Cardiac fibroblast (primary cell): ENCODE results near the gene AKAP3.
A peak's percentile ranks its signal among the peaks of the same experiment; 100 is the strongest.

ENCODE experiments used
- DNase-seq, 2 donors: peaks; one replicate each; pipeline versions ENCODE4 v3.0.0 to v3.0.0-alpha.2; 2010; ENCODE audit warnings: low read depth in 2 of 2
- H3K4me3 ChIP-seq, 2 donors: replicated peaks in 1 of 2; 1 replicate in 1 of 2; 2 replicates in 1 of 2; pipeline ENCODE4 v1.5.1; 2011; ENCODE audit warnings: low read depth in 2 of 2, low read length in 2 of 2, mild to moderate bottlenecking in 2 of 2, moderate library complexity in 1 of 2
- TF ChIP-seq, protein P1 (sequence below): IDR thresholded peaks from one replicate; pipeline ENCODE4 v1.5.1; 2011; ENCODE audit warnings: low read depth, mild to moderate bottlenecking, low read length, inconsistent platforms

The AKAP3 gene

GRCh38 chr12:4579305-4580102 lies 69.3 kb downstream of the AKAP3 start:
- TF ChIP-seq, protein P1, sequence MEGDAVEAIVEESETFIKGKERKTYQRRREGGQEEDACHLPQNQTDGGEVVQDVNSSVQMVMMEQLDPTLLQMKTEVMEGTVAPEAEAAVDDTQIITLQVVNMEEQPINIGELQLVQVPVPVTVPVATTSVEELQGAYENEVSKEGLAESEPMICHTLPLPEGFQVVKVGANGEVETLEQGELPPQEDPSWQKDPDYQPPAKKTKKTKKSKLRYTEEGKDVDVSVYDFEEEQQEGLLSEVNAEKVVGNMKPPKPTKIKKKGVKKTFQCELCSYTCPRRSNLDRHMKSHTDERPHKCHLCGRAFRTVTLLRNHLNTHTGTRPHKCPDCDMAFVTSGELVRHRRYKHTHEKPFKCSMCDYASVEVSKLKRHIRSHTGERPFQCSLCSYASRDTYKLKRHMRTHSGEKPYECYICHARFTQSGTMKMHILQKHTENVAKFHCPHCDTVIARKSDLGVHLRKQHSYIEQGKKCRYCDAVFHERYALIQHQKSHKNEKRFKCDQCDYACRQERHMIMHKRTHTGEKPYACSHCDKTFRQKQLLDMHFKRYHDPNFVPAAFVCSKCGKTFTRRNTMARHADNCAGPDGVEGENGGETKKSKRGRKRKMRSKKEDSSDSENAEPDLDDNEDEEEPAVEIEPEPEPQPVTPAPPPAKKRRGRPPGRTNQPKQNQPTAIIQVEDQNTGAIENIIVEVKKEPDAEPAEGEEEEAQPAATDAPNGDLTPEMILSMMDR: peak; percentile 38
- no peak overlapping the region for H3K4me3 ChIP-seq
- peak; percentile 17 to 46 for DNase-seq

GRCh38 chr12:4572680-4573079 lies 76.2 kb downstream of the AKAP3 start:
- DNase-seq: no peak
- TF ChIP-seq, protein P1: no peak
- H3K4me3 ChIP-seq: no peak overlapping the region

DNA sequence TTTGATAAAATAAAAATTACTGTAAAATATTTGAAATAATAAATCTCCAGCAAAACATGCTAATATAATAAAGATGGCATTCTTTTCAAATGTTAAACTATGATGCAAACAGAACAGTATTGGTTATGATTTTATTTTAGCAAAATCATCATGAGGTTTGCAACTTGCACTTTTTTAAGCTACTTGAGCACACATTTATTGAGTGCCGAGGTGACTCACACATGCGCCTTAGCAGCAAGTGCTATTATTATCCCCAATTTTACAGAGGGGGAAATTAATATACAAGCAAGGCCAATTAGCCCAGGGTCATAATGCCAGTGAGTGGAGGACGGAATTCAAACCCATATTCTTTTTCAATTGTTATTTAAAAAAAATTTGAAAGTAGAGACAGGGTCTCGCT lies 79.6 kb downstream of the AKAP3 start:
- TF ChIP-seq, protein P1: no peak
- no peak overlapping the region for H3K4me3 ChIP-seq
- no peak for DNase-seq

- TF ChIP-seq, protein P1: no peak
- no peak overlapping the region for H3K4me3 ChIP-seq
- DNase-seq: no peak
These were observed 81.6 kb downstream of the AKAP3 start for GRCh38 chr12:4567073-4567881.

GRCh38 chr12:4566474-4566873 lies 82.4 kb downstream of the AKAP3 start:
- H3K4me3 ChIP-seq: no peak overlapping the region
- TF ChIP-seq, protein P1: no peak
- no peak for DNase-seq
